GM12801 (cell line): ENCODE data around the gene WDPCP.

Experiments used
- TF ChIP-seq, protein P1 (sequence below): IDR thresholded peaks from one replicate; pipeline ENCODE4 v1.5.1; 2011; ENCODE audit warnings: control low read depth; ENCODE audit not compliant: insufficient read length; ENCODE audit errors: extremely low read depth

Gene WDPCP

DNA sequence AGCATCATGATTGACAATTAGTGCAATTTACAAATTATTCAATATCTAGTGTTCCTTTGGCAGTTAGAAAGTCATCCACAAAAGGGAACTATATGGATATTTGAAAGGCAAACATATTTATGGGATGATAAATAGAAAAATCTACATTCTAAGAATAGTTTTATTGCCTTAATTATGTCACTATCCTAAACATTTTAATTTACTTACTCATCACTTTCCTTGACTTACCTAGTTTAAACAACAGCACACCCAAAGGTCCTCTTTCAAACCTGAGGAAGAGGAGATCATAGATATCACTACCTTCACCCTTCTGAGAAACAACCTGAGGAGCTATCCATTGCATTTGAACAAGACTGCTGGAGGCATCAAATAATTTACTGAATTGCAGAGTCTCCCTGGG lies 184.5 kb downstream of the WDPCP start:
- TF ChIP-seq, protein P1, sequence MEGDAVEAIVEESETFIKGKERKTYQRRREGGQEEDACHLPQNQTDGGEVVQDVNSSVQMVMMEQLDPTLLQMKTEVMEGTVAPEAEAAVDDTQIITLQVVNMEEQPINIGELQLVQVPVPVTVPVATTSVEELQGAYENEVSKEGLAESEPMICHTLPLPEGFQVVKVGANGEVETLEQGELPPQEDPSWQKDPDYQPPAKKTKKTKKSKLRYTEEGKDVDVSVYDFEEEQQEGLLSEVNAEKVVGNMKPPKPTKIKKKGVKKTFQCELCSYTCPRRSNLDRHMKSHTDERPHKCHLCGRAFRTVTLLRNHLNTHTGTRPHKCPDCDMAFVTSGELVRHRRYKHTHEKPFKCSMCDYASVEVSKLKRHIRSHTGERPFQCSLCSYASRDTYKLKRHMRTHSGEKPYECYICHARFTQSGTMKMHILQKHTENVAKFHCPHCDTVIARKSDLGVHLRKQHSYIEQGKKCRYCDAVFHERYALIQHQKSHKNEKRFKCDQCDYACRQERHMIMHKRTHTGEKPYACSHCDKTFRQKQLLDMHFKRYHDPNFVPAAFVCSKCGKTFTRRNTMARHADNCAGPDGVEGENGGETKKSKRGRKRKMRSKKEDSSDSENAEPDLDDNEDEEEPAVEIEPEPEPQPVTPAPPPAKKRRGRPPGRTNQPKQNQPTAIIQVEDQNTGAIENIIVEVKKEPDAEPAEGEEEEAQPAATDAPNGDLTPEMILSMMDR, result no peak

DNA sequence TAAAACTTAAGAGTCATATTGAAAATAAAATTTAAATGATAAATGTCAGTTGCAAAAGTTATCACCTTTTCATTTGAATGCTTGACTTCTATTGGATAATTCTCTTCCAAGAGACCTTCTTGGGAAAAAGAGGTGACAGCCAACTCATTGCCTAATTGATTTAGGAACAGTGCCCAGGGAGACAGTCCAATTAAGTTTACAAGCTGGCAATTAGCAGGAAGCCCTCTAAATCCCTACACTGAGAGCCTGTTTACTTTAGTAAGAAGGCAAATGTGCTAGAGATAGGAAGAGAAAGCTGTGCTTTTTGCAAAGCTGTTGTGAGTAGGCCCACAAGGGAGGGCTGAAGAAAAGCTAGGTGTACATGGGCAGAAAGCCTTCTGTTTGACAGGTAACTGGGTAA lies 189.1 kb downstream of the WDPCP start:
- TF ChIP-seq, protein P1, result no peak

DNA sequence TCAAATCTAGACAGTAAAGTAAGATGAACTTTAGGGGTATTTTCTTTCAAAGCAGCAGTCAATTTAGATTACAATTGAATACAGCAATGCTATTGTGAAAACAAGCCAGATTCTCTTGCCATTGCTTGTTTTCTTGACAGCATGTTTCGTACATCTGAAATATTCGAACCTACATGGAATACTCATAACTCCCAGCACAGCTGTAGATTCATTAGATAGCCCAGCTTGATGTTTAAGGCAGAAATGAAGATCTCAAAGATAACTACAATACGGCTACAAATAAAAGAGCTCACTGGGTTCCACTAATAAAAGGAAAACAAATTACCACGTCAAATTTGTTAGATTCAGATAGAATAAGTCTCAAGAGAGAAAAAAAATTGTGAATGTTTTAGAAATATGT lies 208.8 kb downstream of the WDPCP start:
- TF ChIP-seq, protein P1, result no peak

DNA sequence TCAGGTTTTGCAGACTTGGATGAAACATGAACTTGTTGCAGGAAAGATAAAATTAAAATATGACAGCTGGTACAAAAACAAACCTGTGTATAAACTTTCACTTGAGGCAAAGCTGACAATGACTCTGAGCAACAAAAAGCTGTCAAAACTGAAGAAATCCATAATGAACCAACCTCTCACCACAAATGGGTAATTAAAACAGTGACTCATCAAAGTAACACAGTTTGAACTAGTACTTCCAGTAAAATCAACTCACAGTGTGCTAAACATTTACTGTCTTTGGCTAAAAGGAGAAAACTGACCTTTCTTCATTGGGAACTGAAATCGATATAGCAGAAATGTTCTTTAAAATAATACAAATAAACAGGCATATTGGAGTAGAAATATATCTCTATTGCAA lies 209.7 kb downstream of the WDPCP start:
- TF ChIP-seq, protein P1, result no peak

DNA sequence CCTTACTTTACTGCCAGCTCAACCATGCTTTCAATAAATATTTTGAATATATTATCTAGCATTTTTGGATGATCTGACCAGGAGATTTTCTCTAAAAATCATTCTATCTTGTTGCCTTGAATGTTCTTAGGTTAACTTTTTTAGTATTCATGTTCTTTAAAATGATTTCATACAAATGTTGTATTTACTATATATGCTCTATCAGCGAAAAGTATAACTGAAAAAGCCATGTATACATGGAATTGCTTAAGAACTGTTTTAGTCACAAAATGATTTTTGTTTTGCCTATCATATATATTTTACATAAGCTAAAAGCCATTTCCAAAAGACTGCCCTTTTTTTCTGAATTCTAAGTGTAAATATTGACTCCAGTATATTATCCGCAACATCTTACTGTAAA lies 213.9 kb downstream of the WDPCP start:
- TF ChIP-seq, protein P1, result no peak

DNA sequence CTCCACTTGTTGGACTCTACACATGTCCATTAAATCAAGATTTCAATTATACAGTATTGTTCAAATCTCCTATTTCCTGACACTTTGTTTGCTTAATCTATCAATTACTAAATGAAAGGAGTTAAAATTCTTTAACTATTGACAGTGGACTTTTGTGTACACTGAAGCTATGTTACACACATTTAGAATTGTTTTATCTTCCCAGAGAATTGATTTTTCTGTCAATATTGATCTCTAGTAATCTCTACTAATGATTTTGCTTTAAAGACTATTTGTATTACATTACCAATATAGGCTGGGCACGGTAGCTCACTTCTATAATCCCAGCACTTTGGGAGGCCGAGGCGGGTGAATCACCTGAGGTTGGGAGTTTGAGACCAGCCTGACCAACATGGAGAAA lies 215.7 kb downstream of the WDPCP start:
- TF ChIP-seq, protein P1, result no peak

DNA sequence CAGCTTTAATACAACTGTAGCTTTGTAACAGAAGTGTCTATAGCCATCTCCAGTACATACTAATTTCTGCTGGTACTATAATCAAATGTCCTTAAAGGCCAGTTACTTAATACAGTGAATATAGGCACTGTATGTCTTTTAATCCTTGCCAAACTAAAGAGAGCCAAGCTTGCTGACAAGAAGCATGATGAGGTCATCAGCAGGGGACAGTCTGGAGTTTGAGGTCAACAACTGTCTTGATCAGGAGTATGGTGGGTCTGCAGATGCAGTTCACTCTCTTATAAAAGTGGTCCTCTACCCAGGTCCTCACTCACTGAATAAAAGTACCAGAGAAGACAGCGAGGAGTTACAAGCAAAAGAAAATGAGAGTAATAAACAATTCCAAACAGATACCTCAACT lies 219.1 kb downstream of the WDPCP start:
- TF ChIP-seq, protein P1, result no peak

DNA sequence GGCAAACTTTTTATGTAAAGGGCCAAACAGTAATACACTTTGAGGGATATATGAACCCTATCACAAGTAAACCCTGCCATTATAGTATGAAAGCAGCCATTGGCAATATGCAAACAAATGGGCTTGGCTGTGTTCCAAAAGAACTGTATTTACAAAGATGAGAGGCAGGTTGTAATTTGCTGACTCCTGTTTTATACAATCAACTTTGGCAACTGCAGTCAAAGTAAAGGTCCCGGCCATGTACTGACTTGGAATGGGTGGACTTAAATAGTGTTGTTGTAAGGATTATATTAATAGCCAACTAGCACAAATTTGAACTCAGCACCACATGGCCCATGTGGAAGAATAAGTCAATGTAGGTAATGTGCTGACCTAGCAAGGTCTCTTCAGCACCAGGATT lies 223.4 kb downstream of the WDPCP start:
- TF ChIP-seq, protein P1, result no peak
